ENCODE data around the gene TRERF1.
A peak's percentile ranks its signal among the peaks of the same experiment; 100 is the strongest.

The TRERF1 gene

DNA sequence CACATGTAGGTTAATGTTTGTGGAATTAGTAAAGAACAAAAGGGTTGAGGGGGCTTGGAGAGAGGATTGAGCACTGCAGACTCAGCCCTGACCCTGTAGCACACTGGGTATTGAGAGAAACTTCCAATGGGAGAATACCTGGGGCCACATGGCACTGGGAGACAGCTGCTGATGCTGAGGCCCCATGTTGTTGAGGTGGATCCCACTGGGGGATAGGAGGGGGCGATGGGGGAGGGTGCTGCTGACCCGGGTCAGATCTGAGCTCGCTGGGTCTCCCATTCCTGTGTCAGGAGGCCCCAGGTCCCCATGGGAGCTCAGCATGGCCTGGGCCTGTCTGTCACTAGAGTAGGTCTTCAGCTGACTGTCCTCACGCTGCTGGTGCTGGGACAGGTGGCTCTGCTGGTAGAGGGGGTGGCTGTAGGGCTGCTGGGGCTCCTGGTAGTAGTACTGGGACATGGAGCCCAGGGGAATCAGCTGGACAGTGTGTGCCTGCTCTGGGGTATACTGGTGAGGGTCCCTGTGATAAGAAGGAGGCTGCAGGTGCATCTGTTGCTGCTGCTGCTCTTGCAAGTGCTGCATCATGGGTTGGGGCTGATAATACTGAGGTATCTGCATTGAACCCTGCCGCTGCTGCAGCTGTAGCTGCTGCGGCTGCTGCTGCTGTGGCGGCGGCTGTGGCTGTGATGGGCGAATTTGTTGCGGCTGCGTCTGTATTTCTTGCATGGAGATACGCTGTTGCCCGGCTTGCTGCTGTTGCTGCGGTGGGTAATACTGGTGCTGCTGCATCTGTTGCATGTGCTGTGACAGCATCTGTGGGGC lies 183.5 kb downstream of the TRERF1 start:
- DNase-seq, result no peak

DNA sequence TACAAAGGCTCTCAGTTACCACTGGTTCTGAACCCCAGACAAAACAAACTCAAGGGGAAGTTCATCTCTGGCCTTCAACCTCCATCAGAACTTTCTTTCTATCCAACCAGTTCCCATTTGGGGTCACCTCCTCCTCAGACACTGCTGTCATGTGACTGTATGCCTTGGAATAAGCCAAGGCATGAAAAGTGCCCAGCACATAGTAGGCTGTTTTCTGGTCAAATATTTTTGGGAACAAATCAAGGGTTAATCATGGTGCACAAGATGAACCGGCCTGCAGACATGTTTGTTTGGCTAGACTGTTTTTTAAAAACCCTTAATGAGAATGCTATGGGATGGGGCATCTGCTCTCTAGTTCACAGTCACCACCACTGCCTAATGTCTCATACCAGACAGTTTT lies 185.2 kb downstream of the TRERF1 start:
- no peak for DNase-seq

DNA sequence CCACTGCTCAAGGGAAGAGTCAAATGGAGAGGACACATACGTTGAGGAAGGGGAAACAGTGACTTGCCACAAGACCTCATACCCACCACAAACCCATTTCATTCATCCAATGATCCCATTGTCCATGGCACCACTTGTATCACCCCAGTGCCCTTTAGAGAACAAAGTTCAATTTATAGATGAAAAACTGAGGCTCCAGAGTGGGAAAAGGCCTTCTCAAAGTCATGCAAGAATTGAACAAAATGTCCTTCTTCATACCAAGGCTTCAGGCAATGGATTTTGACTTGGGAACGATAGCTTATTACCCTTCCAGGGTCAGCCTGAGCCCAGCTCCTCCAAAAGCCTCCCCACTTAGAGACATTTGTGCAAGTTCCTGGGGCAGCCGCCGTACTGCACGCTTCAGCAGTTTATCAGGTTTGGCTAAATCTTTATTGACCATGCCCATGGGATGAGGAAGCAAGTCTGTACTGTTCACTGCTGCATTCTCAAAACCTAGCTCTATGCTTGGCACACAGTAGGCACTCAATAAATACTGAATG lies 186.8 kb downstream of the TRERF1 start:
- no peak for DNase-seq

DNA sequence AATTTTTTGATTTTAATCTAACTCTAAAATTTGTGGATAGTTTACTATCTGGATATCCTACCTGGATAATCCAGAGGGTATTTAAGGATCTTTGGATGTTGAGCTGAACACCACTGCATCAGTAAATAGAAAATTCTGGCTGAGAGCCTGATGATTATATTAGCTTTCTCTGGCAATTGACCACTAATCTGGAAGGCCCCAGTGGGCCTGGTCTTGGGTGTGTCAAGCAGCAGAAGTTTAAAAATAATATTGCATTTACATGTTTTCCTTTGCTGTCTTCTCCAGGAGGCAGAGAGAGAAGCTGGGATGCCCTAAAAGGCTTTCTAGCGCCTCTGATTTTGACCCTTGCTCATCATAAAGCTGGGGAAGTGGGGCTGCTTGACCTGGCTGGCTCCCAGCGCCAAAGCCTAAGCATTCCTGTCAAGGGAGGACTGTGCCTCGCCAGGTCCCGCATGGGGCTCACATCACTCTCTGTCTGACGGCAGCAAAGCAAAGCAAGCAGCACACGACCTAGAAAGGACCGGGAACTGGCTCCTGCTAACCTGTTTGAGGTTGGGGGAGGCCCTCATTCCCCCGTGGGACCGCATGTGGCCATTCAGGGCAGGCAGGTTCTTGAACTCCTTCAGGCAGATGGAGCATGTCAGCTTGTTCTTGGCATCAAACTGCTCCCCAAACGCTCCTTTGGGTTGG lies 187.4 kb downstream of the TRERF1 start:
- no peak for DNase-seq

DNA sequence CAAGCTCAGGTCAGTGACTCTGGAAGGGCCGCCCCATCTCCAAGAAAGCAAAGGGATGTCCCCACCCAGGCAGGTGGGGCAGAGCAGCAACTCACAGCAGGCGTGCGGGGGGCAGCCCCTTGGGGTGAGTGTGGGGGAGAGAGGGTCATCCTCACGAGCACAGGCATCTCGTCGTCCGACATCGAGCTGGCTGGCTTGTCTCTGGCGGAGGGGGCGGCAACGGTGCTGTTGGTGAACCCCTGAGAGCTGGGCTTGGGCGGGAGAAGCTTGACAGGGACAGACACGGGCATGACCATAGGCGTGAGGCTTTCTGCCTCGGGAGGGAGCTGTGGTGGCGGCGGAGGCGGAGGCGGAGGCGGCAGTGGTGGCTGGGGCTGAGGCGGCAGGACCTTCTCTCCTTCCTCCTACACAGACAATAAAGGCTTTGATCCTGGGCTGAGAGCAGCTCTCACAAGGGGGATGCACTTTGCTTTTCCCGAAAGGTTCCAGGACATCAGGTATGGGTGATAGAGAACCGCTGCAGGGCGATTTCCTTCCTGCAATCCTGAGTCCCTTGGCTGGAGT lies 188.5 kb downstream of the TRERF1 start:
- no peak for DNase-seq

DNA sequence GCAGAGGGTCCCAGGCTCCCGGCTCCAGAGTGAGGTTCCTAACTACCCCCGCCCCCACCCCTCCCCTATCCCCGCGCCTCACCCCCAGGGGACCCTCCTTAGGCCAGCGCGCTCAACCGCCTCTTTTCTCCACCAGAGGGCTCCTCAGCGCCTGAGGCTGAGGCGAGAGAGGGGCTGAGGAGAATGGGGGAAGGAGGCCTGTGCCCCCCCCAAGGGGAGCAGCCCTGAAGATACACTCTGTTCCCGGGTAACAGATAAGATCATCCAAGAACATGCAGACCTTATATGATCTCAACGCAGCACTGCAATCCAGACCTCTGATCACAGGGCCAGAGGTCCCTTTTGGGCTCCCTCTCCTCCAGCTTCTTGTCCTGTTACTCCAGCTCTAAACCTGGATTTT lies 190.8 kb downstream of the TRERF1 start:
- DNase-seq, result peak; percentile 5

DNA sequence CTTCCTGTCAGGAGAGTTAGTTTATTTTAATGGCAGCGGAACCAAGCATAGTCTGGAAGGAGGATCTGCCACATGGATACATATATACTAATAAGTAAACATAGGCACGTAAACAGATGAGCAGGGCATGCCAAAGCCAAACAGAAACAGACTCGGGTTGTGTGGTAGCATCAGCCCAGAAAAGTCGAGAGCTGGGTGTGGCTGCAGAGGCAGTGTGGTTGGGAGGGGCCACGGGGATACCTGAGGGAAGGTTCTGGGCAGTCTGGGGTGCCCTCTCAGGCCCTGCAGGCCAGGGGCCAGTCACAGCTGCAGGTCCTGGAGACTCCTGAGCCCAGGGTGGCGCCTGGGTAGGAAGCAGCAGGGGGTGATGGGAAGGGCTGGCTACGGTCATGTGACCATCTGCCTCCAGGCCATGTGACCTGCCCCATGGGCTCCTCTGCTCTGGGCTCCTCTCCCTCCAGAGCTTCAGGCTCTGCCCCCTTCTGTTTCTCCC lies 191.3 kb downstream of the TRERF1 start:
- DNase-seq, result no peak

DNA sequence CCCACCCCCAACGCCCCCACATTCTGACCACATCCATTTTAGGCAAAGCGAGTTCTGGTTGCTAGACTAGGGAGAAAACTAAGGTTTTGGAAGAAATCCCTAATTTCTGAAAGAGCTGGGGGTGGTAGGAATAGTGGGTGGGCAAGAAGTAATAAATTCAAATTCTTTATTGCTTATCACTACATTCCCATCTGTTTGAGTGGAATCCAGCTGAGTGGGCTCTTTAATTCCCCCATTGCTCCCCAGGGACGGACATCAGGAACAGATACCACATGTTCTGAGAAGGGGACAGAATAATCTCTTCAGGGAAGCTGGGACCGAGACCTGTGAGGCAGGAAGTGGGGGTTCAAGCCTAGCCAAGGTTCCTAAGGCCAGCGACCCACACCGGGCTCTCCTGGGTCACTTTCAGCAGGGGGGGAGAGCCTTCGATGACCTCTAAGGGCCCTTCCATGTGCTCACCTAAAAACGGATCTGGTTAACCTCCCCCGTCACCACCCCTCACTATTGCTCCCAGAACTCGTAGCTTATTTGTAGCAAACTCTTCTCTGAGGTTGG lies 191.8 kb downstream of the TRERF1 start:
- DNase-seq, result no peak

DNA sequence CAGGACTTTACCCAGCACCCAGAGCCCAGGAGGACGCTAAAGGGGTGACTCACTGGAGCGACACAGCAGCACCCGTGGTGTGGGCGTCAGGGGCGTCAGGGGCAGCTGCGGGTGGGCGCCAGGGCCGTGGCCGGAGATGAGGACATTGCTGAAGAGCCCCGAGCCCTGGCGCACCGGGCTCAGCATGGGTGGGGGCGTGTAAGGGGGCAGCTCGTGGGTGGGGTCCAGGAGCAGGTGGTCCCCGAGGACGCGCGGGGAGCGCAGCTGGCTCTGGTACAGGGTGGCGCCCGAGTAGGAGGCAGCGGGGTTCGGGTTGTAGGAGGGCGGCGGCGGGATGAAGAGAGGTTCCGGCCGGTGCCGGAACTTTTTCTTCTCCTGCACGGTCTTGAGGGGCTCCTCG lies 192.4 kb downstream of the TRERF1 start:
- no peak for DNase-seq

DNA sequence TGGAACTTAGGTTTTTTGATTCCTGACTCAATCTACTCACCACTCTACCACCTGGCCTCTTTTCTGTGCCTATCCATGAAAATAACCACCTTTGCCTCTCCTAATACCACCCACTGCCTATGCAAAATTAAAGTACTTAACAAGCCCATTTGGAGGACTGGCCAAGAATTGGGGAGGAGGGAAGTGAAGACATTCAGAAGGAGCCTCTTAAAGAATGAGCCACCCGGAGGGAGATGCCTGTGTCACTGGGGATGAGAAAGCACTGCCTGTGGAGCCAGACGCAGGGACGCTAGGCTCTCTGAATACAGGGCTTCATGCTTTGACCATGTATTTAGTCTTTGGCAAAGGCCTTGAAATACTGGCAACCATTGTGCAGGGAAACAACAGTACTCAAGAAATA lies 194.1 kb downstream of the TRERF1 start:
- no peak for DNase-seq

DNA sequence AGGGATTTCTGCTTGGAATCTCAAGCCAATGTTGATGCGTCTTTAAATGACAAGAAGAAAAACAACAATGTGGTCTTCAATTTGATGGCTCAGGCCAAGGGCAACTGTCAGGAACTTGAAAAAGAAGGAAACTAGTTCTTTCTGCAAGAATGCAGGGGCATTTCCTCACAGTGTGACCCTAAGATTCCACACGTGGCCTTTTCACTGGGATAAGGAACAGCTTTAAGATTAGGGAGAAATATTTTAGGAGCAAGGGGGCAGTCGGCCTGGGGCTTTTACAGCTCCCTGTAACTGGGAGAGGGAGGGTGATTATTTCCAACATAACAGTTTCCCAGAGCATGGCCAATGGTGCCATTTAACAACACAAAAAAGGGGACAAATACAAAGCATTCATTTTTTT lies 194.7 kb downstream of the TRERF1 start:
- no peak for DNase-seq

DNA sequence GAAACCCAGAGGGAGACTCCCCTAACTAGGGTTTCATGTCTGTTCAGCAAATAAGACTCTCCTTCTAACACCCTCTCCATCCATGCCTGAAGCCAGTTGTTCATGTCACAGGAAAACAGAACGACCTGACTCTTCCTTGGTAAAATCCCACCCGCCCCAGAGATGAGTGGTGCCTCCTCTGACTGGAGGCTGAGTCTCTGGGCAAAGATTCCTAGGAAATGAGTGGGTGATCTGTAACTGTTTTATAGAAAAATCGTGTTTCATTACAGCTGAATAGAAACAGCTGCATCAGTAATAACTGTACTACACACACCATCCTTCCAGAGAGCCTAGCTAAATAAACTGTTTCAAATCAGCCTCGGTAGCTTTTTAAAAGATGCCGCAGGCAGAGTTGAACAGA lies 196.7 kb downstream of the TRERF1 start:
- no peak for DNase-seq

DNA sequence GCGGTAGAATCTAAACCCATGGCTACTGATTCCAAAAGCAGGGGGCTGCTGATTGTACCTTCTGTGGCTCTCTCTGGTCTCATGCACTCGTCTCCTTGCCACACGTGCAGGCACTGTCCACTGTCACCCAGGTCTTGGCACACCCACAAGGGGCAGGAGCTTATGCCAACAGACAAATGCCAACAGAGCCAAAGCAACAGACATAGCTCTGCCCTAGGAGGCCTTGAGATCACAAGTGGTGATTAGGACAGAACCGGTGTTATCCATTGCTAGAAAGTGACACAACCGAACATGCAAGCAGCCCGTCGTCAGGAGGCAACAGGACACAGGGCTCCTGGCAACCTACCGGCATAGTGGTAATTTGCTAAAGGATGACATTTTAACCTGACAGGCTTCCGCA lies 197.2 kb downstream of the TRERF1 start:
- DNase-seq, result no peak

DNA sequence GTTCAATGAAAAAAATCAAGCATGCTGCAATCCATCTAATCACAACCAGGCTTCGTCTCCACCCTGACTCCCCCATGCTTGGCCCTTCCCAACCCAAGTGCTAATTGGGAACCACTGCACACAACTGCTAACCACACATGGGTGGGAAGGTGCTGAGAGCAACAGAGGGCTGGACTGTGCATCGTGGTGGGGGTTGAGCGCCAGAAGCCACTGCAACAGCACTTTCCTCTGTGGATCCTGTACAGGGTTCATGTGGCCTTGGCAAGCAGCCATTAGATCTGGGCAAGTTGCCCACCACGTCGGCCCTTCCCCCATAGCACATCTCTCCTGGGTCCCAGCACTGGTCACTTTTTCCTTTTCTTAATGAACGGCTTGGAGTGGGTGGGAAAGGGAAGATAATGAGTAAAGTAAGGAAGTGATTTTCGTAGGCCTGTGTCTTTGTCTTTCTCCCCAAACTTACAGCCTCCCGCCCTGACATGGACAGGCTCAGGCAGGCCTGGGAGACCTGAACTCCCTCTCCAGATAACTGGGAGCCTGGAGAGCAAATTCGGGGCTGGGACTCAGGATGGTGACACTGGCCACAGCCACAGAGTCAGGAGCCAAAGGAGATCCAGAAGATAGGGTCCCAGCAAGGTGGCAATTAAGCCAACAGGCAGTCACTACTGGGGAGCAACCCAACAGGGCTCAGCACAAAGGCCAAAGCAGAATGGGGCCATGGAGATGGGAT lies 199.7 kb downstream of the TRERF1 start:
- no peak for DNase-seq

DNA sequence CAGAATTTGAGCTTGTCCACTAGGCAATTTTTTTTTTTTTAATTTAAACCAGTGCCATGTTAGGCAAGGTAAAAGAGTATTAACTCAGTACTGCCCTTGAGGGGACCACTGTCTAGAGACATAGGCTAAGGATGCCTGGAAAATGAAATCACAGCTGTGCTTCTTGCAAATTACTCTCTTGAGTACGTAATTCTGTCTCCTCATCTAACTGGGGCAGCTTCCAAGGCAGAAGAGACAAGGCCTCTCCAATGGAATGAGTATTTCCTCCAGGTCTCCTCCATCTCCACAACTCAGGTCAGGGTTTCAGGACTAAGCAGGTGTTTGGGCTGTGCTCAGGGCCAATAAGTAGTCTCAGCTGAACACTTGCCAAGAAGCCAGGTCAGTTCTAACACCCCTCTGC lies 200.2 kb downstream of the TRERF1 start:
- no peak for DNase-seq

DNA sequence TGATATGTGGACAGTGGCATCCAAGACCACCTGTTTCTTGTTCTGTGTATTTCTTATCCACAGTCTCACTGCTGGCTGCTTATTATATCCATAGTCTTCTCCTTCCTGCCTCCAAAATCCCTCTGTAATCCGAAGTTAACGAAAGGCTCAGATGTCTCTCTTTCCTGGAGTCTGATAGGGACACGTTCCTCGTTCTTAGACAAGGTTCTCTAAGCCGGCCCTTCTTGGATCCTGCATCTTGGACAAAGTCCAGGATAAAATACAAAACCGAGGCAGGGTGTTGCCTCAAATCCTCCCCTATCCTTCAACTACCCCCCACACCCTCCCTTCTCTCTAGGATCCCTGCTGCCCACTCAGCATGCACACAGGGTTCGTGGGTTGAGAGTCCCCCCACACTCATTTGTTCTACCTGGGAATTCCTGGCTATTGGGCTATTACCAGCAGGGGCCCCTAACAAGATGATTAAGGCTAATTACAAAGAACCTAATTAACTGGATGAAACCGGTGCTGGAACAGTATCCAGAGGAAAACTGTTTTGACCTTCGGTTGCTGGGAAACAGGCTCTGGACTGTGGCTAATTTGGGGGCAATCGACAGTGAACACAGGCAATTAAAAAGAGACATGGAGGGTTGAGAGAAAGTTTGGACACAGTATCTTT lies 201.3 kb downstream of the TRERF1 start:
- no peak for DNase-seq

DNA sequence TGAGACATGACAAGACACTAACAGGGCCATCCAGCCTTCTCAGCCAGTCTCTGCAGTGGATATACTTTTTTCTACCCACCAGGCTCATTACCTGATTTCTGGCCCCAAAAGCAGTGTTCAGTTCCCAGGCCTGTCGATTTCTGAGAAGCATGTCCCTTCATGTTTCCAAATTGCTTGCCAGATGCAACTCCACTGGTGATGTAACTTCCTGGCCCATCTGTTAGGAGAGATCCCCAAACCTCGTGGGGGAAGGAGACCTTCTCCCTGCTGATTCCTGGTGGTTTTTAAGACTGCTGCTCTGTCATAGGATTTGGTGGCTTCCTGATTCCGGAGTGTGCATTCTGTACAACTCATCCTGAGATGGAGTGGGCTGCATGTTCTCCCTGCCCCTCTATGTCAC lies 202.4 kb downstream of the TRERF1 start:
- no peak for DNase-seq

DNA sequence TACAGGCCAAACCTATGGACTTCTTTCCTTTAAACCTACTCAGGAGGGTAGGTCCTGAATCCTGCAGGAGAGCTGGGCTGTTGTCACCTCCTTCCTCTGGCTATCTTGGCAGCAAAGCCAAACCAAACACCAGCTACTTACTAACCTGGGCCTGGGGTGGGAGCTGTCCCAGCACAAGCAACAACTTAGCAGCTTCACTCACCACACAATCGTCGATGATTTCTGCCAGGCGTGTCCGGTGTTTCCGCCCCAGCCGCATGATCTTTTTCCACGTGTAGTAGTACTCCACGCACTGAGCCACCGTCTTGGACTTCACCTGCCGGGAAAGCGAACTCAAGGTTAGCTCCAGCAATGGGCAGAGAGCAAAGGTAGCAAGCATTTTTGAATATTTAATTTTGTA lies 208.7 kb downstream of the TRERF1 start:
- no peak for DNase-seq

DNA sequence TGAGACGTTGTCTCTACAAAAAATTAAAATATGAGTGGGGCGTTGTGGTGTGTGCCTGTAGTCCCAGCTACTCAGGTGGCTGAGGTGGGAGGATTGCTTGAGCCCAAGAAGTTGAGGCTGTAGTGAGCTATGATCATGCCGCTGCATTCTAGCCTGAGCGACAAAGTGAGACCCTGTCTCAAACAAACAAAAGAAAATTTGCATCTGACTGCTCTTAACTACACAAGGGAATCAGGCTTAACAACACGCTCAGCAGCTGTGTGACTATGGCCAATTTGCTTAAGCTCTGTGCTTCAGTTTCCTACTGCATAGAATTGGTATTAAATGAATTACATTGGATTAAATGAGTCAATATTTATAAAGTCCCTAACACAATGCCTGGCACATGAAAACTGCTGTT lies 209.8 kb downstream of the TRERF1 start:
- no peak for DNase-seq

DNA sequence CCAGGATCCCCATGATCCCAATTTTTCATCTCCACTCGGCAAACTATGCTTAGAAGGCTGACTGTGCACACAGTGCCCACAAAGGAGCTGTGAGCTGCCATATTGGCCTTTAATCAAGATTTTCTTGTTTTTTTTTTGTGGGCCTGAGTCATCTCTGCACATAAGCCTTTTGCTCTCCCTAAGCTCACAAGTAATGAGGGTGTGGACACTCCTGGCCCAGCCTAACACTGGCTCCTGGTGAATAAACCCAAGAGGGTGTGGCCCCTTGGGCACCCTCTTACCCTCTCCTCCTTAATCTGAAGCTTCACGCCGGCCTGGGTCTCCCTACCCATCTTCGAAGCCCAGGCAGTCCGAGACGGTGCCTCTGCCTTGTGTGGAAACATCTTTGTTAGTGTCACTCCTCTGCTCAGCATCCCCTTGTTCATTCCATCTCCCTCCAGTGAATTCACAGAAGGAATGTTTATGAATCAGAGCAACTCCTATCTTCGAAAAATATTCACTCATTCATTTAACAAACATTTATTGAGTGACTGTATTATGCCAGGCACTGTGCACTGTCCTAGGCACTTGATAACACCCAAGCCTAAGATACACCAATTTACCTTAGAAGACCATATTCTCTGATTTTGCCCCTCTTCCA lies 211.9 kb downstream of the TRERF1 start:
- DNase-seq, result no peak

DNA sequence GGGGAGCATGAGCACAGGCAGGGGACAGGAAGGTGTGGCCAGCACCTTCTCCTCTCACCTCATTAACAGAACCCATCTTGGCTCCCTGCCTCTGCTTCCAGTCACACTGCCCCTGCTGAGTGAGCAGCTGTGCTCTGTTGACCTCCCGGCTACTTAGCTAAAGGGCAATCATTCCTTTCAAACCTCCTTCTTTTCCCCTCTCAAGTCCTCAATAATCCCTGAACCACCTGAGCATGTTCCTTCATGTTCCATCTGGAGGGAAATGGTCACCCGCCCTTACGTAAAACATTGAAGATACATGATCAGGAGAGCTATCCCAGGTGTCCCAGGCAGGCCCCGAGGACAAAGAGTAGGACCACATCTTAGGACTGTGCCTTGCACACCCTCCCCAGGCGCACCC lies 212.4 kb downstream of the TRERF1 start:
- no peak for DNase-seq

DNA sequence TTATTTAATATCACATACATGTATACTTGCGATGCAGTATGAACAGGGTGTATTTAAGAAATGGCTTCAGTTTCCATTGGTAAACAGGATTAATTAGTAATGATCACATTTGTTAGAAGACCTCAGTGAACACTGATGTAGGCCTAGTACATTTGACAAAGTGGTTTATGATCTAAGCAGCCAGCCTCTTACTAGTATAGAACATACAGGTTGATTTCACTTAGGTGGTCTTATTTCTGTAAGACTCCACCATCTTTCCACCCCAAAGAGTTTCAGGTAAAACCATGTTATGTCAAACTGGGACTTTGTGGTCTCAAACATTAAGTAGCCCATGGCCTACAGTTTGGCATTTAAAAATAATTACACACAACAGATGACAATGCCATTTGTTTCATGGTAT lies 213.9 kb downstream of the TRERF1 start:
- DNase-seq, result no peak
